Tracheal epithelial cell (primary cell): ENCODE data around the gene AVP. TPM values are rescaled to one million over a fixed set of nuclear protein-coding genes. Genes with fewer than 3 reads are reported as not detected.

Source experiments
- total RNA-seq: library from RNA; depleted of rRNA; stranded (reverse); fragments of >200 nt; gene quantifications from 2 replicates; pipeline ENCODE4 v1.2.1, GENCODE V29; 2014

The AVP gene, protein sequence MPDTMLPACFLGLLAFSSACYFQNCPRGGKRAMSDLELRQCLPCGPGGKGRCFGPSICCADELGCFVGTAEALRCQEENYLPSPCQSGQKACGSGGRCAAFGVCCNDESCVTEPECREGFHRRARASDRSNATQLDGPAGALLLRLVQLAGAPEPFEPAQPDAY
- total RNA-seq: not detected in 2 replicates

DNA sequence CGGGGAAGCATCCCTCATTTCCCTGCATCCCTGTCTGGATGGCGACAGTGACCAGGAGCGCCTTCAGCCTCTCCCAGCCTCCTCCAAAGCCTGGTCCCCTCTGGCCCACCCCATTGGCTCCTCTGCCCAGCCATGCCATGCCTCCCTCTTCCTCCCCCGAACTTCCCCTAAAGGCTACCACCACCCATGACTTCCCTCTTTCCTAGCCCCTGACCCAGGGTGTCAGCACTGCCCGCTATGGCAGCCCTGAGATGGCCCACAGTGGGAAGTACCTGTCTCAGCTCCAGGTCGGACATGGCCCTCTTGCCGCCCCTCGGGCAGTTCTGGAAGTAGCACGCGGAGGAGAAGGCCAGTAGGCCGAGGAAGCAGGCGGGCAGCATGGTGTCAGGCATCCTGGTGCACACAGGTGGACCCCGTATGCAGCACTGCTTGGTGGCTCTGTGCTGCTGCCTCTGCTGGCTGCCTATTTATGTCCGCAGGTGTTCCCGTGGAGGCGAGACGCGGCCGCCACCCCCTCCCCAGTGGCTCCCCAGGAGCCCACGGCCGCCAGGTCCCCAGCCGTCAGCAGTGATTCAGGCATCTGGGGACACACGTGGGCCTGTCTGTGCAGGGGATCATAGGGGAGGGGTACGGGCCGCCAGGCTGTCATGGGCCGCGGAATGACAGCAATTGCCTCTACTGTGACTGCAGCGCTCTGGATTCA is at the start of gene AVP:
Gene AVP, minus strand, starts transcription at position 442 of the 703 bp plus-strand sequence. Its CDS starts 50 bp downstream, at position 392.

DNA sequence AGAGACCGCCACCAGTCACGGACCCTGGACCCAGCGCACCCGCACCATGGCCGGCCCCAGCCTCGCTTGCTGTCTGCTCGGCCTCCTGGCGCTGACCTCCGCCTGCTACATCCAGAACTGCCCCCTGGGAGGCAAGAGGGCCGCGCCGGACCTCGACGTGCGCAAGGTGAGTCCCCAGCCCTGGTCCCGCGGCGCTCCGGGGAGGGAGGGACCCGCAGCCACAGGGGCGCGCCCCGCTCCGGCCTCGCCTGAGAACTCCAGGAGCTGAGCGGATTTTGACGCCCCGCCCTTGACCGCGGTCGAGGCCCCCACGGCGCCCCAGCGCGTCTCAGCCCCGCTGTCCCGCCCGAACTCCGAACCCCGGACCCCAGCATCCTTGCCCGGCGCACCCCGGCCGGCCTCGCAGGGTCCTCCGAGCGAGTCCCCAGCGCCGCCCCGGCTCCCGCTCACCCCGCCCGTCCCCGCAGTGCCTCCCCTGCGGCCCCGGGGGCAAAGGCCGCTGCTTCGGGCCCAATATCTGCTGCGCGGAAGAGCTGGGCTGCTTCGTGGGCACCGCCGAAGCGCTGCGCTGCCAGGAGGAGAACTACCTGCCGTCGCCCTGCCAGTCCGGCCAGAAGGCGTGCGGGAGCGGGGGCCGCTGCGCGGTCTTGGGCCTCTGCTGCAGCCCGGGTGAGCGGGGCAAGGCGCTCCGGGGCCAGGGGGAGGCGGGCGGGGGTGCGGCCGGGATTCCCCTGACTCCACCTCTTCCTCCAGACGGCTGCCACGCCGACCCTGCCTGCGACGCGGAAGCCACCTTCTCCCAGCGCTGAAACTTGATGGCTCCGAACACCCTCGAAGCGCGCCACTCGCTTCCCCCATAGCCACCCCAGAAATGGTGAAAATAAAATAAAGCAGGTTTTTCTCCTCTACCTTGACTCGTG is 12.7 kb downstream of the AVP start, which contains the start of gene OXT:
Gene OXT, plus strand, starts transcription at position 11 of the 920 bp plus-strand sequence. Its CDS starts 36 bp downstream, at position 47.

DNA sequence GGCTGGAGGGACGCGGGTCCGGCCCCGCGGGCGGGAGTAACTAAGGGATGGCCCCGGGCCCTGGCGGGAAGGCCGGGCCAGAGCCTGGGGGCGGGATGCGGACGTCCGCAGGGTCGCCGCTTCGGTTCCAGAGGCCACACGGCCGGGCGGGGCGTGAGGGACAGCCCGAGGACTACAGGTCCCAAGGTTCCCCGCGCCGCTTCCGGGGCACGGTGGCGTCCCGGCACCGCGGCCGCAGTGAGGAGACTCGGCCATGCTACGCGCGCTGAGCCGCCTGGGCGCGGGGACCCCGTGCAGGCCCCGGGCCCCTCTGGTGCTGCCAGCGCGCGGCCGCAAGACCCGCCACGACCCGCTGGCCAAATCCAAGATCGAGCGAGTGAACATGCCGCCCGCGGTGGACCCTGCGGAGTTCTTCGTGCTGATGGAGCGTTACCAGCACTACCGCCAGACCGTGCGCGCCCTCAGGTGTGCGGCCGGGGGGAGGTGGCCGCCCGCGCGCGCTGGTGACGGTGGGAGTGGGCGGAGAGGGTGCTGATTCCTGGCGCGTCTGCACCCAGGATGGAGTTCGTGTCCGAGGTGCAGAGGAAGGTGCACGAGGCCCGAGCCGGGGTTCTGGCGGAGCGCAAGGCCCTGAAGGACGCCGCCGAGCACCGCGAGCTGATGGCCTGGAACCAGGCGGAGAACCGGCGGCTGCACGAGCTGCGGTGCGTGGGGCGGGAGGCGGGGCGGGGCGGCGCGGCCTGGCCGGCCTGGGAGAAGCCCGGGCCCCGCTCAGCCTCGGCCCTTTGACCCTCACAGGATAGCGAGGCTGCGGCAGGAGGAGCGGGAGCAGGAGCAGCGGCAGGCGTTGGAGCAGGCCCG is 38.5 kb downstream of the AVP start, which contains the start of gene MRPS26:
Gene MRPS26, plus strand, starts transcription at position 237 of the 861 bp plus-strand sequence. Its CDS starts 17 bp downstream, at position 254.

DNA sequence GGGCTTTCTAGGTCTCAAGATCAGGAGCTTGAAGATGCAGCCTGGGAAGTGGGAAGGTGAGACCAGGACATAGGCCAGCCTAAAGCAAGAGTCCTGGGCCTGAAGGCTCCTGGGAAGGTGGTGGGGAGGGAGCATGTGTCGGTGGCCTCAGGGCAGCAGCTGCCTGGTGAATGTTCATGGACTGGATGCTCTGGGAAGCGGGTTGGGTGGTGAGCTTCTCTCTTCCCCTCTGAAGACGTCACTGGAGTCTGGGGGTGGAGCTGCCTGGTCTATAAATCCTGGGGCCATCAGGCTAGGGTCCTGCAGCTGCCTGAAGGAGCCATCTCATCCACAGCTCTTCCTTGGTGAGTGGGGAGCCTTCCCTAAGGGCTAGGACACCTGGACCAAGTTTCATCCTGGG is 41.2 kb downstream of the AVP start, which contains the start of gene GNRH2:
Gene GNRH2, plus strand, starts transcription at position 301 of the 400 bp plus-strand sequence. CDS start 793 bp downstream, outside the sequence.

Other genes starting within 250 kb of the AVP start
- gene PCED1A, start 244.1 kb downstream of the AVP start, total RNA-seq: 21.4 and 35.8 TPM in 2 replicates
- 28.1 and 37.1 TPM in 2 replicates for gene VPS16, start 244.0 kb downstream of the AVP start, total RNA-seq
- 19.0 and 36.9 TPM in 2 replicates for gene PTPRA, start 211.2 kb downstream of the AVP start, total RNA-seq
- not detected in 2 replicates for gene GNRH2, start 41.1 kb downstream of the AVP start, total RNA-seq
- gene MRPS26, start 38.7 kb downstream of the AVP start, total RNA-seq: 69.5 and 77.8 TPM in 2 replicates
- not detected in 2 replicates for gene OXT, start 13.1 kb downstream of the AVP start, total RNA-seq
- gene FASTKD5, start 75.1 kb upstream of the AVP start, total RNA-seq: 11.3 and 13.3 TPM in 2 replicates
- gene UBOX5, start 75.1 kb upstream of the AVP start, total RNA-seq: 1.9 and 2.6 TPM in 2 replicates
- 8.5 and 14.9 TPM in 2 replicates for gene LZTS3, start 88.8 kb upstream of the AVP start, total RNA-seq
- gene DDRGK1, start 120.0 kb upstream of the AVP start, total RNA-seq: 32.8 and 41.4 TPM in 2 replicates
- 35.2 and 40.1 TPM in 2 replicates for gene ITPA, start 124.8 kb upstream of the AVP start, total RNA-seq
- gene SLC4A11, start 154.5 kb upstream of the AVP start, total RNA-seq: 3.0 and 3.1 TPM in 2 replicates